GM19468 (cell line): ENCODE data around the gene SKAP1.

Experiments used
- ATAC-seq: cut with Tn5 transposase; IDR thresholded peaks from one replicate; pipeline ENCODE4 v1.9.1; 2021; ENCODE audit warnings: mild to moderate bottlenecking, moderate library complexity, moderate number of reproducible peaks; ENCODE audit not compliant: unreplicated experiment; ENCODE audit errors: extremely low read depth

The SKAP1 gene

DNA sequence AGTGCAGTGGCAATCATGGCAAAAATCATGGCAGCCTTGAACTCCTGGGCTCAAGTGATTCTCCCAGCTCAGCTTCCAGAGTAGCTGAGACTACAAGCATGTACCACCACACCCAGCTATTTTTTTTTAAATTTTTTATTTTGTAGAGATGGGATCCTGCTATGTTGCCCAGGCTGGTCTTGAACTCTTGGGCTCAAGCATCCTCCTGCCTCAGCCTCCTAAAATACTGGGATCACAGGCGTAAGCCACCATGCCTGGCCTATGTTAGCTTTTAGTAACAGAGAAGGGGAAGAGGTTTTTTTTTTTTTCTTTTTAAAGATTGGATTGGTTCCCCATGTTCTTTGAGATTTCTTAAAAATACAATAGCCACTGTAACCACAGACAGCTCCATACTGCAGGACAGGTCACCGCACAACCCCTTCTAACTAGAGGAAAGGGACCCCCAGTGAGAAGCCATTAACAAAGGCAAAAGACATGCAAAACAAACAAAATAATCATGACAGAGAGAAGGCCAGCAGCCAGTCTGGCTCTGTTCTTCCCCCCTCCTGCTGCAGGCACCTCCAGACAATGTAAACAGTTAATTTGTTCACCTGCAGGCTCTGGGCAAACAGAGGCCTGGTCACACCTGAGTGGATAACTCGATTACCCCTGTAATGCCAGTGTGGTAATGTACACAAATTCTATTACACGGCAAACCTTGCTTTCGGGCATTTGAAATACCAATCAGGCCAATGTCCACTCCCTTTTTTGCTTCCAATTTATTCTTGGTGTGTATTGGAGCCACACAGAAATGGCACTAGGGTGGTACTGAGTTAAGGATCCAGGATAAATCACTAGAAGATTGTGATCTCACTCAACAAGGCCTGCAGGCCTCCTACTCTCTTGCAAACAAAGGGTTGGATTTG, 269.6 kb downstream of the SKAP1 start:
- ATAC-seq: no peak

DNA sequence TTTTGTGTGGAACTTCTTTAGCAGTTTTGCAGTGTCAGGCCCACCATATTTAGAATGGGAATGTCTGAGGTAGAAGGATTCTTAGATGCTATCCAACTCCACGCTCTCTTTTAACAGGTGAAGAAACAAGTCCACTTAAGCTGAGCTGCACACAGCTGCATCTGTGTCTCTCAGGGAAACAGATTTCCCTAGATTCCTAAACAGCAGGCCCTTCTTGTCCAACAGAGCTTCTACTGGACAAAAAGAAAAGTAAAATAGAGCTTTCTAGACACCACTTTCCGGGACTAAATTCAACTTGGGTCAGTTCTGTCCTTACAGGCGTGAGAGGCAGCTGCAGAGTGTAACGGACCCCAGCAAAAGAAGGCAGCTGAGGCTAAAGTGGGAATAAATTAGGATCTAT, 270.8 kb downstream of the SKAP1 start:
- ATAC-seq: no peak

DNA sequence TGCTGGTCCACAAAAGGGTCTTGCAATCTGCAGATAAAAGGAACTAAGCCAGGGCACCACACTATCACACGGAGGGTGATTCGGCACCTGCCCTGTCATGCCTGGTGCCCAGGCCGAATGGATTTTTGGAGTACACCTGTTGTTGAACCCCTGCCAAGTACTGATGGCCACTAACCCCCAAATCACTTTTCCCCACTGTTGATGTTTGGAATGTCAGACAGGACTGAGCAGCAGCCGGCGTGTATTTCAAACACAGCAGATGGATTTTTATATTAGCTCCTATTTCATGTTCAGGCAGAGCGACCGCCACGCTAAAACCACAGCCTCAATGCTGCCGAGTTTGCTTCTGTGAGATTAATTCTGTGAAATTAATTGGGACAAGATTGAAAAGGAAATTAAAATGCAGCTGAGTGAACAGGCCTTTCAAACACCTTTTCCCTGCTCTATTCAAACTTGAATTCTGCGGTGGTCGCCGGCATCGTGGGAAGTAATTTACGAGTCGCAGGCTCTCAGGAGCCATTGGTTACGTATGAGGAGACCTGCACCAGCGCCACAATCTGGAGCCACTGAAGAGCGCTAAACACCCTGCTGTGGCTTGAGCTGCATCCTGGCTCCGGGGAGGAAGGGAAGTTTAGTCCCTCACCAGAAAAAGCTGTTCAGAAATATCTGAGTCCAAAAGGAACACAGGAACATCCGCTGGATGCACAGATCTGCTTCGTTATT, 274.0 kb downstream of the SKAP1 start:
- no peak for ATAC-seq

DNA sequence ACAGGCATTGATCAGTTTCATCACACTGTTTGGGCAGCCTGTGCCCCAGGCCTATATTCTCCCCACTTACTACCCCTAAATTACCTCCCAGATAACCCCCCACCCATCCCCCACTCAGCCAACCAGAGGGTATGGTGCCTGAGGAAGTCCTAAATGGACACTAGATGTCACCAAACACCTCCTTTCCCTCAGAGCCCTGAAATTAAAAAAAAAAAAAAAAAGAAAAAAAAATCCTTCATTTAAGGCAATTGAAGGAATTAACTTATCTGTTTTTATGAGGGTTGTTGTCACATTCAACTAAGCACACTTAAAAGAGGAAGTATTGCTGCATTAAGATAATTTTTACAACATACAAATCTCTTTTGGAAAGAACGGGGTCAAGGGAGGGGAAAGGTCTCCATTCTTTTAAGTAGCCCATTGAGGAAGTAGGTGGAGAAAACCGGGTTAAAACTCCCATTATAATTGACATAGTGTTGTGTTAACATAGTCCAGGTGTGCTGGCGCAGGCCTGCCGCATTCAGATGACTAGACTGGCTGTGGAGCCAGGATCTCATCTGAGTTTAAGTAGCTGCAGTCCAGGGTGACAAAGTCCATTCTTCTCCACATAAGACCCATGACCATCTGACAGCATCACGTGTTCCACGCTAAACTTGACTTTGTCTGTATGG, 276.2 kb downstream of the SKAP1 start:
- ATAC-seq: no peak

DNA sequence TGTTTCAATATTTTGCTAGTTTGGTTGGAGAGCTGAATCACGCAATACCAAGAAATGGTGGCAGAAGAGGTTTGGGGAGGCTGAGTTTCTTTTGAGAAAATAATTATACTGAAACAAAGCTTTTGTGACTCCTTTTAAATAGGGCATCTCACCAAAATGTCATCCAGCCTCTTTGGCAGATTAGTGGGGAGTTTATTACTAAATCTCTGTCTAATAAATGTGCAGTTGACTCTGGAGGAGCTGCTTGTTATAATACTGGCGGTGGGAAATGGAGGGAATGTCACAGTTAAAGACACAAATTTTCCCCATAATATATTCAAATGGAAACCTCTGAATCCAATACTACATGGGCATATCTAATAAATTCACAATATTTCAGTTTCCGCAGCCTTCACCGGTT, 277.7 kb downstream of the SKAP1 start:
- ATAC-seq: no peak

DNA sequence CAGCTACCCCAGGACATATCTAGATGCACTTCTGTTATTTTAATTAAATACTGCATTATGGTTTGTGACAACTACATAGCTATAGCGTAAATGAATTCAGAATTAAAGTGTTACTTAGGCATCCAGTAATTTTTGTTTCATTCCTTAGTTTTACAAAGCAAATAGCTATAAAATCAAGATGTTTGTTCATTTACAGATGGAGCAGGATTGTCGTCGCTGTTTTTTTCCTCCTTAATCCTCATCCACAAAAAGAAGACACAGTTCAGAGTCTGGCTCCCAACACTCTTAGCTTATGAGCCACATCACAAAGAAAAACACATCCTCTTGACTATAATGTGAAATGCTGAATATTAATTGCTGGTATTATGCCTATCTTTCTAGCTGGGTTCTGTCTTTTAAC, 278.8 kb downstream of the SKAP1 start:
- no peak for ATAC-seq

DNA sequence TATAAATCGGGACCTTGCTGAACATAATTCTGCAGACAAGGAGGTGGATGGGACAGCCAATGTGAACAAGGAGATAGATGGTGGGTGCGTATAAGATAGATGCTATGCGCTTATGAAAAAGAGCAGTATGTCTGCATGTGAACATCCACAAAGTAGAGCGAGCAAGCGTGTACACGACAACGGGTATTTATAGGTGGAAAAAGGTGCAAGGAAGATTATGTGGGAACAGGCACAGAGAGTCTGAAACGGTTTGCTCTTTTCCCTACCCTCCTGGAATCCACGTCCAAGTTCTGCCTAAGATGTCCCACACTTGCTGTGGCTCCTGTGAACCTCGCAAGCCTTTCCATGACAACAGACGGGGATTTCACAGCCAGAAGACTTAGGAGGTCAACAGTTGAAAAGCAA, 279.4 kb downstream of the SKAP1 start:
- no peak for ATAC-seq

DNA sequence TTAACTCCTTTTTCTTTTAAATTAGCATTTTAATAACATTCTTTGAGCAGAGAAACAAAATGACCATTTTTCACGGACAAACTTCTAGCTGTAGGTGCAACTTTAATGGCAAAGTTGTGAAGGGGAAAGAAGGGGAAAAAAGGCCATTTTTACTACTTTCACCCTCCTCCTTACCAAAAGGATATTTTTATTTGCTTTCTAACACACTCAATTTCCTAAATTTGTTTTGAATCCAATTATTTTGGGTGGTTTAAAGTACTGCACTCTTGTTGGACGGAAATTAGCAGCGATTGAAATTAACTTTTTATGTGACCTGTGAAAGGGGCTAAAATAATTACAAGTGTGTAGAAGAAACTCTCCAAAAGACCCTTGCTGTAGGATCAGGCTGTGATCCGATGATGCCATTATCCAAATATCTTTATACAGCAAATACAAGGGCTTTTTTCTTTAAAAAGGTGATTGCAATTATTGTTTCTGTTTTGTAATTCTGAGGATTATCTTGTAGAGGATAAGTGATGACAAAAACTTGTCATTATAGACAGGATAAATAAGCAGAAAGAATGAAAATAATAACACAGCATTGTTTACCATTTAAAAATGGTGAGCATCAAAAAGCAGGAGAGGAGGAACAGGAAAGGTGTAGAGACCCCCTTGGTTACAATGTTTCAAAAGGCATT, 280.1 kb downstream of the SKAP1 start:
- ATAC-seq: no peak

DNA sequence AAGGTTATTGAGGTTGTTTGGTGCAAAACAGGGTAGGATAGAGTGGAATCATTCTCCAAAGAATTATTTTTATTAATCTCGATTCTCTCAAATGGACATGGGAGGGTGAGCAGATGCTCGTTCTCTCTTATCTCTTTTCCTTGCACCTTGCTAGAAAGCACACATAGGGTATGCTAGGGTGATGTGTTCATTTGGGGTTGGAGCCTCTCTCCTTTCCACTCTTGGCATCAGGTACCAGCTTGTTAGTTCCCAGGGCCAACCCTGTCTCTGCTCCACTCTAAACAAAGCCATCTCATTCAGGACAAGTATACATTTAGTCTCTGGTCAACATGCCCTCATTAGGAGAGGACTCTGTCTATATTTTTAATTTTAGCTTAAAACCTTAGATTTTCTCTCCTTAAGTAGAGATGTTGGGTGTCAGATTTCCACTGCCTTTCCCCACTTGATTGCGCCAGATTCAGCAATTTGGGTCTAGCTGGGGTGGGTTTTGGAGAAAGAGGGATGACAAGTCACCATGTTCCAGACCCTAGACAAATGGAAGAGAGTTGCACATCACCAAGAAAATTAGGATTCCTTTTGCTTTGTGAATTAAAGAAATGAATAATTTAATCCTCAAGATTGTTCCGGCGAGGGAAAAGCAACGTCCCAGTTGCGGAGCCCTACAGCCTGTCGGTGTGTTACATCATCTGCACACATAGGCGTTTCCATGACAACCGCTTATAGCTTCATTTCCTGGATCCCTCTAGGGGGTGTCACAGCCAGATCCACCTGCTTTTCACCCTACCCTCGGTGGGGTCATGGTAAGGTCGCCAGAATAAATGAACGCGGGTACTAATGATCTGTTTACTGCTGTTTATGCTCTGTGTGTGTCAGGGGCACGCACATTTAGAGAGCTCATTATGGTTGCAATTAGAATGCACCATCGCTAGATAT, 280.9 kb downstream of the SKAP1 start:
- ATAC-seq: no peak

DNA sequence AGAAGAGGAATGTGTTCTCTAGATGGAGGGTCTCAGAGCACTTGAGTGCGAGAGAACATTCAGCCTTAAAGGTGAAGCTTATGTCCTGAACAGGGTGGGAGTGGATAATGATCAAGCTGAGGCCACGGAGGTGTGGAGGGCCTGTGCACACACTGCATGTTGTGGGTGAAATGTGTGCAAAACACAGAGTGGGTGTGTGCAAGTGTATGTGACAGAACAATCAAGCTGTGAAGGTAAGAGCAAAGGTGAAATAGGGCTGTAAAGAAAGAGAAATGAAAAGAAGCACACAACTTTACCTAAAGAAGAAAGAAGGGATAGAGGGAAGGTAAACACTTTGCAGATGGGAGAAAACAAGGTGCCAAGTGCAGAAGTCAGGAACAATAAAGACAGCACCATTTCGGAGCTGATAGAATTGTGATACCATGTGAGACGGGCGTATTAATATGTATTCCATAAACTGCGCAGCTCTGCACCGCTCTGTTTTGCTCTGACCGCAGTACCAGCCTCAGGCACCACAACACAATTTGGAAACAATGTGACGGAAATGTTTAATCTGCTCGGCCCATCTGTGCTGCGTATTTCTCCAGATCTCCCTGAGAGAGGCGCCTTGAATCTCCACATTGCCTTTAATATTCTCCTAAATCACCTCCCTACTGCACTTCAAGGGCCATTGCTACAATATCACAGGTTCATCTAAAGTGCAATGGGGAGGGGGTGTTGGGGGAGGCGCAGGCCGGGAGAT, 281.8 kb downstream of the SKAP1 start:
- ATAC-seq: no peak

DNA sequence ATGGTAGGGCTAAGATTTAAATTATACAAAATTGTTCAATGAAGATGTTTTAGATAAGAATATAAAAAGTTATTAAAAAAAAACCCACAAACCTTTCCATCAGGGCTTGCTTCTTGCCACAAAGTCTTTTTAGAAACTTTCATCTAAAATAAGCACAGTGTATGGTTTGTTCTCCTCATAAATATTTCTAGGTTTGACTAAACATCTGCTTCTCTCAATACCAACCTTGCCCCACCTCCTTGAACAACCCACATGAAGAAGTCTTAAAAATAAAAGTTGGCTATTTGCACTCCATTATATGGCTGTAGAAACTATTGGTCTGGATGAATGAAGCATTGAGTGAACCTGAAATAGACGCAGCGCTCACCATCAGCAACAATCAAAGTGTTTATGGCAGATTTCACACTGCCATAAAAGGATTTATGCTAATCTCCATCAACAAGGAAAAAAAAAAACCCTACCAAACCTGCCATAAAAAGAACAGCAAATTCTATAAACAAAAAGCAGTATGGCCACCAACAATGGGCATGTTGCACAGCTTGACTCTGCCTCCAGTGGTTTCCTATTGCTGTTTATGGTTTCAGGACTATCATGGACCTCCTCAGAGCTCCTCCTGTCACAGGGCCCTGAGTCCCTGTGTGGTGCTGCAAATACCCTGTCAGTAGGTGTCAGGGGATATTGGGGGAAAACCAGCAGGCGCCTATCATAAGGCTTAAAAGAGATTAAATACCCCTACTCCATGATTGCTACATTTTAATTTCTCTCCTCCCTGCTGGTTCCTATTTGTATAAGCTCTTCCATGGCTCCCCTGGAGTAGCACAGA, 284.8 kb downstream of the SKAP1 start:
- no peak for ATAC-seq

DNA sequence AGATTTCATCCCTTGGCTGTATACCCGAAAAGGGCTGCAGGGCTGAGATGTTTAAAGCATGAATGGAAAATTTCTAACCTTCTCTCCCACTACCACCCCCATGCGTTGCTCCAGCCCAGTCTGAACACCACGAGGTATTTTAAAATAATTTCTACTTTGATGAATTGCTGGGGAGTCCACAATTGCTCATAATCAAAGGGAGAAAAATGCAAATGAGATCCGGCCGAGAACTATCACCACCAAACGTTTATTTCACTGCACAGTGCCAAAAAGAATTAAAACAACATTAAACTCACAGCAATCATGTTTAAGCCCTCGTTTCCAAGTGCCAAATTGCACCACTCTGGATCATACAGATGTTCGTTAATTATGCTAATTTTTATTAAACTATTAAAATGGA, 285.8 kb downstream of the SKAP1 start:
- no peak for ATAC-seq

DNA sequence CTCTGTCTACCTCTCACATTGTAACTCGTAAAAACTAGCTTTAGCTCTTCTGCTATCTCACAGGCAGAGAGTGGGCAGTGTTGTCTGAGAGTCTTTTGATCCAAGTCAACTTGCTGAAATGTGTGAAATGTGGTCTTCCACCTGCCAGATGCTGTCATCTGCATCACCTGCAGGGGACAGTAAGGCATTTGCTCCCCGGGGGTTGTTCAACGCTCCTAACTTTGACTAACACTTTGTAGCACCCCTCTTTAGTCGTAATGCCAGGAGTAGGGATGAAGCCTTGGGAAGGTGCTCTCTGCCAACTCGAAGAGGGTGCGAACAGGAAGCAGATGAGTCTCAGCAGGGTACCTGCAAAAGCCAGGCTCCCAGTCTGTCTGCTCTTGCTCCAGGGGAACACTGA, 286.4 kb downstream of the SKAP1 start:
- ATAC-seq: no peak

DNA sequence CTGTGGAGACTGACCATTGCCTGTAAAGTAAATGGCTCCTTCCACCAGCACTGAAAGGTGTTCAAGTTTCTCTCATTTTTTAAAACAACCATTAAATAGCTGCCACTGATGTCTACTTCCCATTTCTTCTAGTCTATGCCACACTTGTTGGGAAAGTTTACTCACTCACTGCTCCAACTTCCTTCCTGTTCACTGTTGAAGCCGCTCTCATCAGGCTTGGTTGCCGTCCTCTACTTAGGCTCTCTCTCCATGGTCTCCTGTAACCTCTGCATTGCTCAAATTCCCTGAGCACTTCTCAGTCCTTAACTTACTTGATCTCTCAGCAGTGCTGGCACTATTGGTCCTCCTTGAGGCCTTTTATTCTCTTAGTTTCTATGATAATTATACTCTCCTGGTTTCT, 290.1 kb downstream of the SKAP1 start:
- ATAC-seq: no peak

DNA sequence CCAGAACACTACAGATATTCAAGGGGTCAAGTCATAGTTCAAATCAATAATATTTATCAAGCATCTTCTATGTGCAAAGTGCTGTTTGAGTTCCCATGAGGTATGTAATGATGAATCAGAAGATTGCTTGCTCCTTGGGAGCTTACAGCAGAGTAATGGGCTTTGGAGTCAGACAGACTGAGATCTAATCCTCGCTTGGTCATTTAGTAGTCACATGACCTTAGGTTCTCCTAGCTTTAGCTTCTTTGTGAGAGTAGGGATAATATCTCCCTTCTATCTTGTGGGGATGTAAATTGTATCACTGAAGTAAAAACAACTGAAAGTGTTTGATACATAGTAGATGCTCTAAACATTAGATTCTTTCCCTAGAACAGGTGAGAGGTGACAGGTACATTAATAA, 292.4 kb downstream of the SKAP1 start:
- no peak for ATAC-seq

DNA sequence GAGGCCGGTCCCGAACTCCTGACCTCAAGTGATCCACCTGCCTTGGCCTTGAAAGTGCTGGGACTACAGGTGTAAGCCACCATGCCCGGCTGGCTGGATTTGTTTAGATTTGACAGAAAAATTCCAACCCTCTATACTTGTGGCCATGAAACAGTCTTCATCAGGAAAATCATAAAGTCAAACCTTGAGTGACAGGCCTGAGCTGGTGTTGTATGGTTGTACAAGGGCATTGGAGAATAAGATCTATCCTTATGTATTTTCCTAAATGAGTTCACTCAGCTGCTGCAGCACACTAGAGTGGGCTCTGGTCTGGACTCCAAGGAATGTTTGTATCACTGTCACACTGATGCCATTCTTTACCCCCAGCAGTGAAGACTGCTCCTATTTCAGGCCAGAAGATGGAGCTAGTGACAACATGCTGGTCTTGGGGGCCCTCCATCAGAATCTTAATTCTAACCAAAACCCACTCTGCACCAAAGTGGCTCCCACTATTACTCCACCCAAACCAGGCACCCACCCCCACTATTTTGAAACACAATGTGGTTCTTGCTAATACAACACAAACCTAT, 295.0 kb downstream of the SKAP1 start:
- ATAC-seq: no peak

DNA sequence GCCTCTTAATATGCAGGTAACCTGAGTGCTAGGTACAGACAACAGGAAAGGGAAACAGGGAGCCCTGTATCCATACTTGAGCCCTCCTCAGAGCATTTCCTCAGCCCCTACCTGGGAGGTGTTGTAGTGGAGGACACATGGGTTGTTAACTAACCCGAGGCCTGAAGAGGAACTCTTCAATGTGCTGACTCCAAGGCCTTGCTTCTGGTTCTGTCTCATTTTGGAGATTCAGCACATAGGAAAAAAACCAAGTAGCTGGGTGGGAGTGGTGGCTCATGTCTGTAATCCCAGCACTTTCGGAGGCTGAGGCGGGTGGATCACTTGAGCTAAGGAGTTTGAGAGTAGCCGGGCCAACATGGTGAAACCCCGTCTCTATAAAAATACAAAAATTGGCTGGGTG, 297.6 kb downstream of the SKAP1 start:
- no peak for ATAC-seq
